HG02943 (cell line): ENCODE results near the gene WFDC10A.
"Not testable (repeated sequence)": the region's sequence is repeated elsewhere in the genome, so short reads cannot be mapped to it uniquely, and the experiment has no call there.

Source experiments
- ATAC-seq: cut with Tn5 transposase; IDR thresholded peaks from one replicate; pipeline ENCODE4 v1.9.1; 2021; ENCODE audit warnings: mild to moderate bottlenecking, low read depth, moderate library complexity; ENCODE audit not compliant: unreplicated experiment

The WFDC10A gene

DNA sequence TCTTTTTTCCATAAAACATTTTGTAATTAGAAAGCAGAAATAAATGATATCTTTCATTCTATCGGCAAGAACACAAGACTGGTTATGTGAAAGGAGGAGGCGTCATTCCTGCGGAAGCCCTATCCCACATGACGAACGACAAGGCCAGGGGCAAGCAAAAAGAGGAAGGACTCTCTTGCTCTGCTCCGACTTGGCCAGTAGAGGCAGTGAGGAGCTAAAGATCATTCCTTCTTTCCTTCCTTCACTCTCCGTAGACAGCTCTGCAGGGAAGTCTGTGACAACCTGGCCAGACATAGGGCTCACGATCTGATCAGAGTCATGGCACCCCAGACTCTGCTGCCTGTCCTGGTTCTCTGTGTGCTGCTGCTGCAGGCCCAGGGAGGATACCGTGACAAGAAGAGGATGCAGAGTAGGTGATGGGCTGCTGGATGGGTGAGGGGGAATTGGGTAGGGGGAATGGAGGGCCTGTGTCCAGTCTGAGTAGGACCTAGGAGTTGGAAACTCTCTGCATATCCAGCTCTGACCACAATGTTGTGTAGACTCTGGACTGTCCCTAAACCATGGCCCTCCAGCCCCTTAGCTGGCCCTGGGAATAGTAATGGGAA, at the start of gene WFDC10A:
Gene WFDC10A (plus strand): TSS at position 244 of the 605 bp plus-strand sequence. CDS start 75 bp downstream, at position 319.
- ATAC-seq: no peak

DNA sequence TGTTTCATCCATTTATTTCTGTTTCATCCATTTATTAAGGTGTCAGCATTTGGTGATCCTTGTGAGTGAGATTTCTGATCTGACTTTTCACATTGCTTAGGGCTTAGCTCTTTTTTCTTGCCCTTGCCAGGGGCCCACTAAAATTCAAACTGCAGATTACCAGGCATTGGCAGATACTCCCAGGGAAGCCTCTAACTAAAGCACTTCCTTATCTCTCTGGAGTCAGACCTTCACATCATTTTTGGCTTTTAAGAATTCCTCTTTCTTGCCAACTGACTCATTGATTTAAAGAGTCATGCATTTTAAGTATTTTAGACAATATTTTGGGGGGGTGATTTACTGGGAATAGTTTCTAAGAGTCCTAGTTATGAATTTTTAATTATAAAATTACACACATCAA, 47.8 kb upstream of the WFDC10A start:
- ATAC-seq: no peak

DNA sequence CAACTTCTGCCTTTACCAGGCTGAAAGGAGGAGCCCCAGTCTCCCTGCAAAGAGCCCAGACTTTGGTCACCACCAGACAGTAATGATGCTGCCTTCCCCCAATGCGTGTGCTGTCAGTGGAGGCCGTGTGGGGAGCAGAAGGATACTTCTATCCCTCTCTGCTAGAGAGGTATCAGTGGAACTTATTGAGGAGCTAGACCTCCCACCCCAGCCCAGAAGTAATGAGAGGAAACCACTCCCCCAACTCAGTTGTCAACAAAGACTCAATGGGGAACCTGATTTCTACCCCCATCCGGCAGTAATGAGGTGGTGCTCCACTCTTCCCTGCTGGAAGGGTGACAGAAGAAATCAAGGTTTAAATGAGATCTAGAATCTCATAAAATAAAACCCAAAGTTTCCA, 46.0 kb upstream of the WFDC10A start:
- no peak for ATAC-seq

DNA sequence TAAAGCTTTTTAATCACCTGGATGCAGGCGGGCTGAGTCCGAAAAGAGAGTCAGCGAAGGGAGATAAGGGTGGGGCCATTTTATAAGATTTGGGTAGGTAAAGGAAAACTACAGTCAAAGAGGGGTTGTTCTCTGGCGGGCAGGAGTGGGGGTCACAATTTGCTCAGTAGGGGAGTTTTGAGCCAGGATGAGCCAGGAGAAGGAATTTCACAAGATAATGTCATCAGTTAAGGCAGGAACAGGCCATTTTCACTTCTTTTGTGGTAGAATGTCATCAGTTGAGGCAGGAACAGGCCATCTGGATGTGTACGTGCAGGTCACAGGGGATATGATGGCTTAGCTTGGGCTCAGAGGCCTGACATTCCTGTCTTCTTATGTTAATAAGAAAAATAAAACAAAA, 45.2 kb upstream of the WFDC10A start:
- ATAC-seq: not testable (repeated sequence)

DNA sequence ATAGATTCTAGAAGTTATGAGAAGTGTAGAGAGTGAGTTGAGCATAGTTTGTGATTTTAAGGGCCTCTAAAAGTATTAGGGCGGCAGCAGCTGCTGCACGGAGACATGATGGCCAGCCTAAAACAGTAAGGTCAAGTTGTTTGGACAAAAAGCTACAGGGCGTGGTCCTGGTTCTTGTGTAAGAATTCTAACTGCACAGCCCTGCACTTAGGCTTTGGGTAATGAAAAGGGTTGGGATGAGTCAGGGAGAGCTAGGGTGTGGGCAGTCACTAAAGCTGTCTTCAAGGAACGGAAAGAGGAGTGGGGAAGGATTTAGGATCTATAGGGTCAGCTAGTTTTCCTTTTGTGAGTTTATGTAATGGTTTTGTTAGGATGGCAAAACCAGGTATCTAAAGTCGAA, 43.6 kb upstream of the WFDC10A start:
- ATAC-seq: not testable (repeated sequence)

DNA sequence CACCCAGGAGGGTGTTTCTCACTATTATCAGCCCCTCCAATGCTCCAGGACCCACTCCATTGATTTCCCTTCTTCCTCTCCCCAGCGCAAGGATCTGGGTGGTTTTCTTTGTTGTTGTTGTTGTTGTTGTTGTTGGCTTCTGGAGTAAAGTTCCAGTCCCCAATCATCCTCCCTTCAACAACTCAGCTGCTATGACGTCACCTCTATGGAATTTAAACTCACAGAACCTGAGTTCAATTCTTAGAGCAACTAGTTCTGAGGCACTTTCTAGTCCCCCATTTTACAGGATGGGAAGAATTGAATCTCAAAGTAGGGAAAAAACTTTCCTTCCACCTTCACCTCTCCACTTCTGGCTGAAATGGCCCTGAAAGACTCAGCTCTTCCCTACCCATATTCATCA, 40.7 kb upstream of the WFDC10A start:
- ATAC-seq: no peak

DNA sequence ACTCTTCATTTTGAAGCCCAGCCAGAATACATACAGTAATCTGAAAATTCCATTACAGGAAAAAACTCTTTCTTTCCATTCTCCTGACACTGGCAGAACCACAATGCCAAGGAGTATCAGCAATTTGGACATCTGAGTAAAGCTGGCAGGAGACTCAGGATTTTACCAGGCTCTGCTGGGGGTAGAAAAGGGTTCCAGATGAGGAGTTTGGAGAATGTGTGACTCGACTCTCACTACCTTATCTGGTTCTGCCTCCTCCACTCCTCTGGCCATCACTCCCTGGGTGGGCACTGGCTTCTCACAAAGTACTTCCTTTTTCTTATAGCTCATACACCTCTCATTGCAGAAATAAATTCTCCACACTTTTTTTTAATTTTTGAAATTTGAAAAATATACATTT, 39.8 kb upstream of the WFDC10A start:
- no peak for ATAC-seq

DNA sequence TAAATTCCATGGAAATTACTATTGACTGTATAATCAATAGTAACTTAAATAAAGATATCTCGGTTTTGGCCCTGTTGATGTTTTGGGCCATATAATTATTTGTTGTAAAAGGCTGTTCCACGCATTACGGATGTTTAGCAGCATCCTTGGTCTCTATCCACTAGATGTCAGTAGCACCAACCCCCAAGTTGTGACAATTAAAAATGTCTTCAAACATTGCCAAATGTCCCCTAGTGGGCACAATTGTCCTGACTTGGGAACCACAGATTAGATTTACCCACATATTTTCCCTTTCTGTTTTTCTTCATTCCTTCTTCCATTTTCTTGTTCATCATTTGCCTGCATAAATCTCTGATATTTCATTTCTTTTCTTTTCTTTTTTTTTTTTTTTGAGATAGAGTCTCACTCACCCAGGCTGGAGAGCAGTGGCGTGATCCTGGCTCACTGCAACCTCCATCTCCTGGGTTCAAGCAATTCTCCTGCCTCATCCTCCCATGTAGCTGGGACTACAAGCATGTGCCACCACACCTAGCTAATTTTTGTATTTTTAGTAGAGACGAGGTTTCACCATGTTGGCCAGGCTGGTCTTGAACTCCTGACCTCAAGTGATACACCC, 36.9 kb upstream of the WFDC10A start:
- ATAC-seq: no peak

DNA sequence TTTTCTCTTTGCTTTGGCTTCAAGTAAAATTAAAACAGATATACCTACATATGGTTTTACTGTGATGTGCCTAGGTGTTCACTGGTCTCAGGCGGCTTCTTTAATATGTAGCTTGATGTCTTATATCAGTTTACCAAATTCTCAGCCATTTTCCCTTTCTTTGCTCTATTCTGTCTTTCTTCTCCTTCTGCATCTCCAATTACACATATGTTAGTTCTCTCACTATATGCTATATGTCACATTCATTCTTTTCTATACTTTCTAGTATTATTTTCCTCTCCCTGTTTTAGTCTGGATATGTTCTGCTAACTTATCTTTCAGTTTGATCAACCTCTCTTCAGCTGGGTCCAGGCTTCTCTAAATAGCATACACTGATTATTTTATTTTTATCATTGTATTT, 36.0 kb upstream of the WFDC10A start:
- ATAC-seq: no peak

DNA sequence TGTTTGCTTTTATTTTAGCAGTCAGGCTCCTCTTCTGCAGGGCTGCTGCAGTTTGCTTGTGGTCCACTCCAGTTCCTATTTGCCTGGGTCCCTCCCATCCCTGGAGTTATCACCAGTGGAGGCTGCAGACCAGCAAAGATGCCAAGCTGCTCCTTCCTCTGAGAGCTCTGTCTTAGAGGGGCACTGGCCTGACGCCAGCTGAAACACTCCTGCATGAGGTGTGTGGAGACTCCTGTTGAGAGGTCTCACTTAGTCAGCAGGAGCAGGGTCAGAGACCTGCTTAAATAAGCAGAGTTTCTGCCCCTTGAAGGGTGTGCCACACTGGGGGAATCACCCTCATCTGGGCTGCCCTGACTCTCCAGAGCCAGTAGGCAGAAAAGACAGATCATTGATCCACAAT, 34.3 kb upstream of the WFDC10A start:
- ATAC-seq: no peak

DNA sequence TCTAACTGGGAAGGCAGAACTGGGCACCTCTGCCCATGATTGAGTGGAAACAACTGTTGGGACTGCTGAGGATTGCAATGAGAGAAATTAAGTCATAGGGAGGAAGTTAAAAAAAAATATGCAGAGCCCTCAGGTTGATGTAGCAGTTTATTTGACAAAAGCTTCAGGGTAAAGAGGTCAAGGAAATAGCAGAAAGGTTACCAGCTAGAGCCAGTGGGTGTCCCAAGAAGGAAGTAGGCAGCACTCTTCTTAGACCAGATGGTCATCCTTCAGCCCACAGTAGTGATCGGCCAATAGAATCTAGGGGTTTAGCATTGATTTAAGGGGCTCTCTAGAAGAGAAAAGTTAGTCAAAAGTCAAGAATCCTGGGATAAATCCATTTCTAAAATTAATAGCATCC, 21.7 kb upstream of the WFDC10A start:
- ATAC-seq: no peak

DNA sequence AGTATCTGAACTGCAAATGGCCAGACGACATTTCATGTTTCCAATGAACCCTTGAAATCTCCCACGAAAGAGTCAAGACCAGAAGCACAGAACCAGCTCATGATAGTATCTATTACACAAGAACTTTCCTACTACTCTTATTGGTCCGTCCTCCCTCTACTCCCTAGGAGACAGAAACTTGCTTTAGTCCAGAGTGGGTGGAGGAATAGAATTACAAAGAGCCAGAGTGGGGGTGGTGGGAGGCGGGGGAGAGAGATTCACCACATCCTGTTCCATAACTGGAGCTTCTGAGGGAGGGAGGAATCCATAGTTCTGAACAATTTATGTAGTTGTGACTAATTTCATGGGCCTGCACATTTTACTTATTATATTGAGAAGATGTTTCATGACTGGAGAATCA, 18.5 kb upstream of the WFDC10A start:
- ATAC-seq: no peak

DNA sequence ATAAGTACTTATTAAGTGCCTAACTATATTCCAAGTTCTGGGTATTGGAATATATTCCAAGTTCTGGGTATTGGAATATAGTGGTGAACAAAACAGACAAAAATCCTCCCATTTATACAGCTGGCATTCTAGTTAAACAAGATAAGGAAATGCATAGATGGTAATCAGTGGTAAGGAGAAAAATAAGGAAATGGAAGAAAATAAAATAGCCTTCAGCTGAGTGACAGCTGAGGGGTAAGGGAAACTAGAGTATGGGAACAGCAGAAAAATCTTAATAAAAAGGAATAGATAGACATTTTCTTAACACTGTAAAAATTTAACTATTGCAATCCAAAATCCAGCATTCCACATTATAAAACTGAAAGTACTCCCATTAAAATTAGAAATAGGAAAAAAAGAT, 17.2 kb upstream of the WFDC10A start:
- ATAC-seq: no peak

DNA sequence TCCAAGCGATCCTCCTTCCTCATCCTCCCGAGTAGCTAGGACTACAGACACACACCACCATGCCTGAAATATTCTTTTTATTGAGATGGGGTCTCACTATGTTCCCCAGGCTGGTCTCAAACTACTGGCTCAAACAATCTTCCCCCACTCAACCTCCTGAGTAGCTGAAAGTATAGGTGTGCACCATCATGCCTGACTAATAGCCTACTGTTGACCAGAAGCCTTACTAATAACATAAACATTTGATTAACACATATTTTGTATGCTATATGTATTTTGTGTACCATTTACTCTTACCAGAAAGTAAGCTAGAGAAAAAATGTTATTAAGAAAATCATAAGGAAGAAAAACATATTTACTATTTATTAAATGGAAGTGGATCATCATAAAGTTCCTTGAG, 11.9 kb upstream of the WFDC10A start:
- no peak for ATAC-seq

DNA sequence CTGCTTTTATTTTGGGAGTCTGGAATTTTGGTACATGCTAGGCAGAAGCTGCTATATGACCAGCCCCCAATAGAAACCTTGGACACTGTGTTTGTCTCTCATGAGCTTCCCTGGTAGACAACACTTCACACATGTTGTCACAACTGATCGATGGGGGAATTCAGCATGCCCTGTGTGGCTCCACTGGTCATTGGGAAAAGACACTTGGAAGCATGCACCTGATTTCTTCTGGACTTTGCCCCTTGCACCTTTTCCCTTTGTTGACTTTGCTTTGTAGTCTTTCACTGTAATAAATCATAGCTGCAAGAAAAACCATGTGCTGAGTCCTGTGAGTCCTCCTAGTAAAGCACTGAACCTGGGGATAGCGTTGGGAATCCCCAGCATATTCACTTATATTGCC, 7.9 kb upstream of the WFDC10A start:
- no peak for ATAC-seq

DNA sequence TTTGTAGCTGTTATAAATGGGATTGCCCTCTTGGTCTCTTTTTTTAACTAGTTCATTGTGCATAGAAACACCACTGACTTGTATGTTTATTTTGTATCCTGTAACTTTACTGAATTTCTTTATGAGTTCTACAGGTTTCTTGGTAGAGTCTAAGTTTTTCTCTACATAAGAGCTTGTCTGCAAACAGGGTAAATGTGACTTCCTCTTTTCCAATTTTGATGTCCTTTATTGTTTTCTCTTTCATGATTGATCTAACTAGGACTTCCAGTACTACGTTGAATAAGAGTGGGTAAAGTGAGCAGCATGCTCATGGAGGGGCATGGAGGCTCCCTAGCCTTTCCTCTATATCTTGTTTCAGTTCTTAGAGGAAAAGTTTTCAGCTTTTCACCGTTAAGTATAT, 3.0 kb upstream of the WFDC10A start:
- ATAC-seq: no peak

DNA sequence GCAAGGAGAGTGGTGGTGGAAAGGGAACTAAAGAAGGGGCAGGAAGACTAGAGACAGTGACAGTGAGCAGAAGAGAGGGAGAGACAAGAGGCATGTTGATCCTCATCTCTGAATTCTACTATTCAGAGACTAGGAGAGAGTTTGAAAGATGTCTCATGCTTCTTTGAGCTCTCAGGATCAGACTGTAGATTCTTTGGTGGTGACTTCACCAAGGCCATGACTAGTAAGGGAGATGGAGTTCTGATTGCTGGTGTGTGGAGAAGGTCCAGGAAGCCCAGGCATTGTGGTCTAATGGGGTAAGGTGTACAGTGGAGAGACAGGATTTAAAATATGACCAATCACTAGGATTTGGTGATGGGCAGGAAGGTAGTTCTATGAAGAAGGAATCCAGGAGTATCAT, 832 bp downstream of the WFDC10A start:
- no peak for ATAC-seq

DNA sequence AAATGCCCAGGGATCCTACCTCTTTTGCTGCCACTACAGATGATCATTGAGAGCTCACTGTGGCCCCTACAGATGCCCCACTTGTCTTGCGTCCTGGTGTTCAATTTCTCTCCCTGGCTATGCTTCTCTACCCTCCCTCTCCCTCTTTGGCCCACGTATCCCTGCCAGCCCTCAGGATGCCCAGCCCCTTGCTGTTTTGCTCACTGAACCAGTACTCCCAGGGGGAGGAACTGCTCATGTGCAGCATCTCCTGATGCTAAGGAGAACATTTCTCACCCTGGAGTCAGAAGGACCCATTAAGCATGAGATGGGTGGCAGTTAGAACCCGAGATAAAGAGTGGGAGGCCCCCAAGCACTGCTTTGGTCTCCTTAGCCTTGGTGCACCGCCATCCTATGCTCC, 1.6 kb downstream of the WFDC10A start, which contains the start of gene WFDC9:
Gene WFDC9 (minus strand): TSS at position 101 of the 400 bp plus-strand sequence. CDS start 21,103 bp downstream, outside the sequence.
- no peak for ATAC-seq

DNA sequence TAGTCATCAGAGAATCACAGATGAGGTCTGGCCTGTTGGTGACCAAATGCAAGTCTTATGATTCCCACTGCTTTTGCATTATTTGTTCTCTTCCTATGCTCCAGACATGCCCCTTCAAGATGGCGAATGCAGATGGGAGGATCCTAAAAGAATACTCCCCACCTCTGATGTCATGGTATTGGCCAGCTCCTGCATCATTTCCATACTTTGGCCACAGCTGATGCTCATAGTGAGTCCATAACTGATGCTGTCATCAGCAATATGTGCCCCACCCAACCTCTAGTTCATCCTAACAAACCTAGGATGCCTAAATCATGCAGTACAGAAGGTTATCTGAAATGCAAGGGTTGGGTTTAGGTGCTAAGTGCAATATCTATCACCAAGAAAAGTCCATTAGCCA, 7.0 kb downstream of the WFDC10A start:
- no peak for ATAC-seq

DNA sequence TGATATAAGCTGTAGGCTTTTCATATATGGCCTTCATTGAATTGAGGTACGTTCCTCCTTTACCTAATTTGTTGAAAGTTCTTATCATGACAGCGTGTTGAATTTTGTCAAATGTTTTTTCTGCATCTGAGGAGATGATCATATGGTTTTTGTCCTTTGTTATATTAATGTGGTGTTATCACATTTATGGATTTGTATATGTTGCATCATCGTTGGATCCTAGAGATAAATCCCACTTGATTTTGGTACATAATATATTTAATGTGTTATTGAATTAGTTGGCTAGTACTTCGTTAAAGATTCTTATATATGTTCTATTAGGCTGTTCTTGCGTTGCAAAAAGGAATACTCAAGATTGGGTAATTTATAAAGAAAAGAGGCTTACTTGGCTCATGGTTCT, 10.1 kb downstream of the WFDC10A start:
- no peak for ATAC-seq

DNA sequence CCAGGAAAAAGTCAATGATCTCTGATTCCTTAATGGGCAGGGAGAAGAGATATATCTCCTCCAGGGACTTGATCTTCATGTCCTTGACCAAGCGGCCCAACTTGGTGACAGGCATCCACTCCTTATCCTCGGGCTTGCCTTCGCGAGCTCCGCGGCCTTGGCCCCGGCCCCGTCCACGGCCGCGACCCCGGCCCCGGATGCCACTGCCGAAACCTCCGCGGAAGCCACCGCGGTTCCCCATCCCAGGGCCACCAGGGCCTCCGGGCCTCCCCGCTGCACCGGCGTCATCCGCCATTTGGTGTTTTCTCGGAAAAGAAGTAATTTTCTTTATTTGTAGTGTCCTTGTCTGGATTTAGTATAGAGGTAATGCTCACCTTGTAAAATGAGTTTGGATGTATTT, 11.5 kb downstream of the WFDC10A start:
- ATAC-seq: not testable (repeated sequence)

DNA sequence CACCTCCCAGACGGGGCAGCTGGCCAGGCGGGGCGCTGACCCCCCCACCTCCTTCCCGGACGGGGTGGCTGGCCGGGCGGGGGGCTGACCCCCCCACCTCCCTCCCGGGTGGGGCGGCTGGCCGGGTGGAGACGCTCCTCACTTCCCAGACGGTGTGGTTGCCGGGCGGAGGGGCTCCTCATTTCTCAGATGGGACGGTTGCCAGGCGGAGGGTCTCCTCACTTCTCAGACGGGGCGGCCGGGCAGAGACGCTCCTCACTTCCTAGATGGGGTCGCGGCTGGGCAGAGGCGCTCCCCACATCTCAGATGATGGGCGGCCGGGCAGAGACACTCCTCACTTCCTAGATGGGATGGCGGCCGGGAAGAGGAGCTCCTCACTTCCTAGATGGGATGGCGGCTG, 16.3 kb downstream of the WFDC10A start:
- not testable (repeated sequence) for ATAC-seq
